ENCODE data around the gene SPON1. TPM values are rescaled to one million over a fixed set of nuclear protein-coding genes. Genes with fewer than 3 reads are reported as not detected.
"Not testable (repeated sequence)": the region's sequence is repeated elsewhere in the genome, so short reads cannot be mapped to it uniquely, and the experiment has no call there.

The SPON1 gene
- total RNA-seq, 4 donors from 2014 or later, result 42.6 to 74.0 (median 56.1) TPM

DNA sequence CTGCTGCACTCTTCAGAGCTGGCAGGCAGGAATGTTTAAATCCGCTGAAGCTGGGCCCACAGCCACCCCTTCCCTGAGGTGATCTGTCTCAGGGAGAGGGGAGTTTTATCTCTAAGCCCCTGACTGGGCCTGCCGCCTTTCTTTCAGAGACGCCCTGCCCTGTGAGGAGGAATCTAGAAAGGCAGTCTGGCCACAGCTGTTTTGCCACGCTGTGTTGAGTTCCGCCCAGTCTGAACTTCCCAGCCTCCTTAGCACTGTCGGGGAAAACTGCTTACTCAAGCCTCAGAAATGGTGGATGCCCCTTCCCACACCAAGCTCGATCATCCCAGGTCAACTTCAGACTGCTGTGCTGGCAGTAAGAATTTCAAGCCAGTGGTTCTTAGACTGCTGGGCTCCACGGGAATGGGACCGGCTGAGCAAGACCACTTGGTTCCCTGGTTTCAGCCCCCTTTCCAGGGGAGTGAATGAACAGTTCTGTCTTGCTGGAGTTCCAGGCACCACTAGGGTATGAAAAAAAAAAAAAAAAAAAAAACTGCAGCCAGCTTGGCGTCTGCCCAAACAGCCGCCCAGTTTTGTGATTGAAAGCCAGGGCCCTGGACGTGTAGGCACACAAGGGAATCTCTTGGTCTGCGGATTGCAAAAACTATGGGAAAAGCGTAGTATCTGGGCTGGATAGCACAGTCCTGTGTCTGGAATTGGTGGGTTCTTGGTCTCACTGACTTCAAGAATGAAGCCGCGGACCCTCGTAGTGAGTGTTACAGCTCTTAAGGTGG is 127.4 kb downstream of the SPON1 start:
- WGBS, 2 donors (ENCODE audit: low coverage in 1 of 2), result 80% methylated on average over 17 of the region's 17 CpGs; no CpG with 5 or more reads in 1 of the 2 donors
- DNase-seq, result no peak
- no peak overlapping the region for H3K4me3 ChIP-seq

DNA sequence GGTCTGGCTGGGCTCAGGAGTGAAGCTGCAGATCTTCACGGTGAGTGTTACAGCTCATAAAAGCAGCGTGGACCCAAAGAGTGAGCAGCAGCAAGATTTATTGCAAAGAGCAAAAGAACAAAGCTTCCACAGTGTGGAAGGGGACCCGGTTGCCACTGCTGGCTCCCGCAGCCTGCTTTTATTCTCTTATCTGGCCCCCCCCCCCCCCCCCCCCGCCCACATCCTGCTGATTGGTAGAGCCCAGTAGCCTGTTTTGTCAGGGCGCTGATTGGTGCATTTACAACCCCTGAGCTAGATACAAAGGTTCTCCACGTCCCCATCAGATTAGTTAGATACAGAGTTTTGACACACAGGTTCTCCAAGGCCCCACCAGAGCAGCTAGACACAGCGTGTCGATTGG is 128.1 kb downstream of the SPON1 start:
- H3K9me3 ChIP-seq; H3K27me3 ChIP-seq; H3K4me1 ChIP-seq; H3K36me3 ChIP-seq; H3K27ac ChIP-seq; intact Hi-C loops (cut with DNase I; ENCODE audit: low total_unique reads); DNase-seq; in situ Hi-C loops (cut with MboI; ENCODE audit: low pct_ligation_motif_present in 1 of 4, low pct_unique_long_range_greater_than_20kb in 1 of 4, low sequenced_read_pairs in 3 of 4); H3K4me3 ChIP-seq: not testable (repeated sequence)
- 40 to 69% methylated on average over 1 to 7 of the region's 9 CpGs for WGBS, 2 donors (ENCODE audit: low coverage in 1 of 2)

More for the DNA sequence above, 127.4 kb downstream of the SPON1 start:
- Histone ChIP-seq H3K9me3 (no peaks in the 10 kb centered on the region), H3K27ac (no peak overlapping the region), H3K4me1 (no peaks in the 10 kb centered on the region), H3K27me3 (no peaks in the 10 kb centered on the region), H3K36me3 (no peaks in the 10 kb centered on the region)
- in situ Hi-C loops (cut with MboI; ENCODE audit: low pct_ligation_motif_present in 1 of 4, low pct_unique_long_range_greater_than_20kb in 1 of 4, low sequenced_read_pairs in 3 of 4), result no loop called here
- intact Hi-C loops (cut with DNase I; ENCODE audit: low total_unique reads), result loop anchor here (5.0 kb wide), 1 partner anchor 242 kb away; no protein-coding TSS in a partner anchor
- TF ChIP-seq POLR2A (IDR thresholded peaks at IDR 0.05), result no peak
- no peak for TF ChIP-seq POLR2AphosphoS5 (IDR thresholded peaks at IDR 0.05)
- no peak for TF ChIP-seq EP300 (IDR thresholded peaks at IDR 0.05; ENCODE audit: low read depth)
- TF ChIP-seq, protein P1, sequence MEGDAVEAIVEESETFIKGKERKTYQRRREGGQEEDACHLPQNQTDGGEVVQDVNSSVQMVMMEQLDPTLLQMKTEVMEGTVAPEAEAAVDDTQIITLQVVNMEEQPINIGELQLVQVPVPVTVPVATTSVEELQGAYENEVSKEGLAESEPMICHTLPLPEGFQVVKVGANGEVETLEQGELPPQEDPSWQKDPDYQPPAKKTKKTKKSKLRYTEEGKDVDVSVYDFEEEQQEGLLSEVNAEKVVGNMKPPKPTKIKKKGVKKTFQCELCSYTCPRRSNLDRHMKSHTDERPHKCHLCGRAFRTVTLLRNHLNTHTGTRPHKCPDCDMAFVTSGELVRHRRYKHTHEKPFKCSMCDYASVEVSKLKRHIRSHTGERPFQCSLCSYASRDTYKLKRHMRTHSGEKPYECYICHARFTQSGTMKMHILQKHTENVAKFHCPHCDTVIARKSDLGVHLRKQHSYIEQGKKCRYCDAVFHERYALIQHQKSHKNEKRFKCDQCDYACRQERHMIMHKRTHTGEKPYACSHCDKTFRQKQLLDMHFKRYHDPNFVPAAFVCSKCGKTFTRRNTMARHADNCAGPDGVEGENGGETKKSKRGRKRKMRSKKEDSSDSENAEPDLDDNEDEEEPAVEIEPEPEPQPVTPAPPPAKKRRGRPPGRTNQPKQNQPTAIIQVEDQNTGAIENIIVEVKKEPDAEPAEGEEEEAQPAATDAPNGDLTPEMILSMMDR (IDR thresholded peaks at IDR 0.05), result no peak

DNA sequence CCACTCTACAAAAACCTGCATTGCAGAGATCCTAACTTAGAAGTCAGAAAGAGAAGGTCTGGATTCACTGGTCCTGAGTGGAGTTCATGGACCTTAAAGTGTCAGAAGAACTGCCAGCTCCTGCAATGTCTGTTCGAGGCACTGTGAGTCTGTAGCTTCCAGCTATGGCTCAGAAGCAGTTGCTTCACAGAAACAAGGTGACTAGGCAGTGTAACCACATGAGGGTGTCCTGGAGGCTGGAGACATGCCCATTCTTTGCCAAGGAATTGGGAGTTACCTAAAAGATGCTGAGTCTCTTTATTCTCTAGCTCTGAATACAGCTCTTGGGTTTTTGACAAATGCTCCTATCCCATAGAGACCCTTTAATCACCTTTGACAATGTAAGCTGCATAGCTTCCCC is 130.5 kb downstream of the SPON1 start:
- no peak overlapping the region for H3K27ac ChIP-seq
- H3K9me3 ChIP-seq, result no peaks in the 10 kb centered on the region
- H3K27me3 ChIP-seq, result no peaks in the 10 kb centered on the region
- TF ChIP-seq EP300 (IDR thresholded peaks at IDR 0.05; ENCODE audit: low read depth), result no peak
- no peak for TF ChIP-seq POLR2A (IDR thresholded peaks at IDR 0.05)
- TF ChIP-seq POLR2AphosphoS5 (IDR thresholded peaks at IDR 0.05), result no peak
- TF ChIP-seq, protein P1 (IDR thresholded peaks at IDR 0.05), result no peak
- in situ Hi-C loops (cut with MboI; ENCODE audit: low pct_ligation_motif_present in 1 of 4, low pct_unique_long_range_greater_than_20kb in 1 of 4, low sequenced_read_pairs in 3 of 4) (no loop called here), intact Hi-C loops (cut with DNase I; ENCODE audit: low total_unique reads) (no loop called here)
- H3K36me3 ChIP-seq, result no peaks in the 10 kb centered on the region
- no peak for DNase-seq
- no peaks in the 10 kb centered on the region for H3K4me1 ChIP-seq
- H3K4me3 ChIP-seq, result no peak overlapping the region
- 60% methylated on average over 1 of the region's 1 CpG; no CpG with 5 or more reads in 1 of the 2 donors for WGBS, 2 donors (ENCODE audit: low coverage in 1 of 2)

DNA sequence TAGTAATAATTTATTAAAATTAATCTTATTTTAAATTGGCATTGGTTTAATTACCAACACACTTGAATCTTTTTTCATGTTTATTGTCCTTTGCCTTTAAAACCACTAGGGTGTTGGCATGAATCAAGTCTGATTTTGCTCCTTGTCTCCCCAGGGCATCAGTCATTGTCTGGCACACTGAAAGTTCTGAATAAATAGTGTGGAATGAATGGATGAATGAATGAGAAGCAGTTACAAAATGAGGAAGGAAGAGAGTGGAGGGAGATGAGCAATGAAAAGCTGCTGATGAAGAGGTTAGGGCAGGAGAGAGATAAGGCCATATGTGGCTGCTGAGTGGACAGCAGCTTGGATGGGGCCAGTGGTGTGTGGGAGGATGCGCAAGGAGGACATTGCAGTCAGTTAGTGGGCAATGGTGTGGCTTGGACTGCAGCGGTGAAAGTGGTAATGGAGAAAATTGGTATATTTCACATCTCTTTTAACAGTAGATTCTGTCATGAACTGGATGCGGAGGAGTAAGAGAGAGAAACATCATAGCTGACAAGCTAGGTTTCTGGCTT is 132.0 kb downstream of the SPON1 start:
- no peaks in the 10 kb centered on the region for H3K27me3 ChIP-seq
- TF ChIP-seq EP300 (IDR thresholded peaks at IDR 0.05; ENCODE audit: low read depth) (no peak), POLR2A (IDR thresholded peaks at IDR 0.05) (no peak), POLR2AphosphoS5 (IDR thresholded peaks at IDR 0.05) (no peak)
- TF ChIP-seq, protein P1 (IDR thresholded peaks at IDR 0.05), result no peak
- no peaks in the 10 kb centered on the region for H3K4me1 ChIP-seq
- no peaks in the 10 kb centered on the region for H3K9me3 ChIP-seq
- in situ Hi-C loops (cut with MboI; ENCODE audit: low pct_ligation_motif_present in 1 of 4, low pct_unique_long_range_greater_than_20kb in 1 of 4, low sequenced_read_pairs in 3 of 4) (no loop called here), intact Hi-C loops (cut with DNase I; ENCODE audit: low total_unique reads) (no loop called here)
- H3K4me3 ChIP-seq, result no peak overlapping the region
- no peak overlapping the region for H3K27ac ChIP-seq
- 78 to 94% methylated on average over 3 of the region's 3 CpGs for WGBS, 2 donors (ENCODE audit: low coverage in 1 of 2)
- H3K36me3 ChIP-seq, result no peaks in the 10 kb centered on the region
- DNase-seq, result no peak

Measured in transverse colon (tissue), 4 donors.